Amniotic stem cell (primary cell): ENCODE data around the gene LRP8.
"Not testable (repeated sequence)": the region's sequence is repeated elsewhere in the genome, so short reads cannot be mapped to it uniquely, and the experiment has no call there.

Experiments used
- DNase-seq: peaks from one replicate; lab custom pipeline; 2025; lab: John Stamatoyannopoulos, UW

LRP8 gene

GRCh38 chr1:53210352-53210751 lies 117.5 kb downstream of the LRP8 start:
- DNase-seq, result no peak

DNA sequence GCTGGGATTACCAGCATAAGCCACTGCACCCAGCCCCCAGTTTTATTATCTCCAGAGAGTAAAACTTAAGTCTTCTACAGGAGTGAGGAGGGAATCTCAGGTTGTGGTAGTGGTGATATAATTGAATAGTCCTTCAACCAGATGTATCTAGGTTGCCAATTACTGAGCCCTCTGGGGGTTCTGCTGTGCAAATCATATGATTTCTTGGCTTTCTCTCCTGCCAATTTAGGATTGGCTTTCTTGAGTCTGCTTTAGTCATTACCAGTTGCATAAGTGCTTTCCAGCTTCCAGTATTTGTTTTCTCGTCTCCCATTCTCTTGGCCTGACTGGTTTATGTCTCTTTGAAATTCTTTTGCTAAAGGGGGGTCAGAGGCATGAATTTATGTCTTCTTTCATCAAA lies 120.1 kb downstream of the LRP8 start:
- DNase-seq, result no peak

DNA sequence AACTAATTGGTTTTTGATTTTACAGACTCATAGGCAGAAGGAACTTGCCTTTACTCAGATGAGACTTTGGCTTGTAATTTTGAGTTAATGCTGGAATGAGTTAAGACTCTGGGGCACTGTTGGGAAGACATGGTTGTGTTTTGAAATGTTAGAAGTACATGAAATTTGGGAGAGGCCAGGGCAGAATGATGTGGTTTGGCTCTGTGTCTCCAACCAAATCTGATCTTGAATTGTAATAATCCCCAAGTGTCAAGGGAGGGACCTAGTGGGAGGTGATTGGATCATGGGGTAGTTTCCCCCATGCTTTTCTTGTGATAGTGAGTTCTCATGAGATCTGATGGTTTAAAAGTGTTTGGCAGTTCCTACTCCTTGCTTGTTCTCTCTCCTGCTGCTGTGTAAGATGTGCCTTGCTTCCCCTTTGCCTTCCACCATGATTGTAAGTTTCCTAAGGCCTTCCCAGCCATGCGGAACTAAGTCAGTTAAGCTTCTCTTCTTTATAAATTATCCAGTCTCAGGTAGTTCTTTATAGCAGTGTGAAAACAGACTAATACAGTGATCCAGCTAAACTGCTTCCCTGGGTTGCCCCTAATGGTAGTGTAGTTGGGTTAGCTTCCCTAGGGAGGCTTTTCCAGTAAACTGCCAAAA lies 121.0 kb downstream of the LRP8 start:
- DNase-seq, result no peak

- DNase-seq, result not testable (repeated sequence)
These were observed 121.7 kb downstream of the LRP8 start for GRCh38 chr1:53206083-53206685.

DNA sequence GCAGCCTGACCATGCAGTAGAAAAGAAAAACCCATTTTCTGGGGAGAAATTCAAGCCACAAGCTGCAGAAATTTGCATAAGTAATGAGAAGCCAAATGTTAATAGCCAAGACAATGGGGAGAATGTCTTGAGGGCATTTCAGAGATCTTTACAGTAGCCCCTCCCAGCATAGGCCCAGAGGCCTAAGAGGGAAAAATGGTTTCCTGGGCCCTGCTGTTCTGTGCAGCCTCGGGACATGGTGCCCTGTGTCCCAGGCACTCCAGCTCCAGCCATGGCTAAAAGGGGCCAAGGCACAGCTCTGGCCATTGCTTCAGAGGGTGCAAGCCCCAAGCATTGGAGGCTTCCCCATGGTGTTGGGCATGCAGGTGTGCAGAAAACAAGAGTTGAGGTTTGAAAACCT lies 122.4 kb downstream of the LRP8 start:
- DNase-seq, result not testable (repeated sequence)

GRCh38 chr1:53203466-53203865 lies 124.4 kb downstream of the LRP8 start:
- DNase-seq, result no peak

DNA sequence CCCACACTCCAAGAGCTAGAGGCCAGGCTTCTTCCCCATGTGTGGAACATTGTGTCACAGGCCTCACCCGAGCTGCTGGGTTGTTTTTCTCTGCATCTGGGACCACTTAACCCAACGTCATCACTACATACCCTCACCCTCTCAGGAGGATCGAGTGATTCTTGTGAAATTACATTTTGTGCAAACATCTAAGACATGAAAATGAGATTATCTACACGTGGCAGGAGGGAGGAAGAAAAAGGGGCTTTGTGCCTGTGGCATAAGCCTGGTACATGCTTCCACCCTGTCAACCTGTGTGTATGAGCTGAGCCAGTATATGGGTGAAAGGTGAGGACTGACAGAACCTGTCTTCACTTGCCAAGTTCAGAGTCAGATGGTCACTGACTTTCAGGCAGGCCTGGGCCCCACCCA lies 129.6 kb downstream of the LRP8 start:
- no peak for DNase-seq

DNA sequence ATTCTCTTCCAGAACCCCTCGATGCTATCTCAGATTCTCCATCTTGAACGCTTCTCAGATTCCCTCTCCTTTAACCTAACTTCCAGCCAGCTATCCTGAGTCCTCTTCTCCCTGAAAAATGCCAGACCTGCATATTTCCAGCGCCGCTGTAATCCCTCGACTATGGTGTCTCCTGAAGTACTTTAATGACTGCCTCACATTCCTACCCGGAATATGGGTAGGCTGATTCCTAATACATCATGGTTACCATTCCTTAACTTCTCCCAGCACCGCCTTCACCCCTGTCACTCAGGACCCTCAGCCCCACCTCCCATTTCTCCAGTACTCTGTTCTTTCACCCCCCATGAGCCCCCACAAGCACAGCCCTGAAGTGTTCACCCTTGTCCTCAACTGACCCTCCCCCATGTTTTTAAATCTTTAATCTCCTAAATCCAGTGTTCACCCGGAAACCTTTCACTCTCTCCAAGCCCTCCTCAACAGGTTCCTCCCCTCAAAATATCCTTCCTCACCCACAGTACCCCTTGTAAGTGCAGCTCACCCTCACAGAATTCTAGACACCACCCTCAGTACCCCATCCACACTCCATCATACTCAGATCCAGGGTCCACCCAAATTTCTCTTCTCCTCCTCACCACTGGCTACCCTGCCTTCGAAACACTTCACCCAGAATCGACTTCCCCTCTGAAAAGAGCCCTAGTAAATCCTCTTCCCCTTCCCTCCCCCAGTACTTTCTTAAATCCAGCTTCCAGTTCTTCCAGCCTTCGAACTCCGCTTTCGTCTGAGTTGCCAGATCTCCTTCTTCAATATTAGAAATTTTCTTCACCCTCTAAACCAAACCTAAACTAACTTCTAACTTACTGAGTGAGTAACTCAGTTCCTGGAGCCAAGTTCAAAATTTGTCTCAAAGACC lies 130.3 kb downstream of the LRP8 start:
- no peak for DNase-seq

GRCh38 chr1:53196485-53197290 lies 131.2 kb downstream of the LRP8 start, which contains the start of gene CPT2:
TSS of gene CPT2 (plus strand) at chr1:53196824. CDS start at chr1:53196944, 120 bp downstream.
- peak; percentile 92 for DNase-seq

DNA sequence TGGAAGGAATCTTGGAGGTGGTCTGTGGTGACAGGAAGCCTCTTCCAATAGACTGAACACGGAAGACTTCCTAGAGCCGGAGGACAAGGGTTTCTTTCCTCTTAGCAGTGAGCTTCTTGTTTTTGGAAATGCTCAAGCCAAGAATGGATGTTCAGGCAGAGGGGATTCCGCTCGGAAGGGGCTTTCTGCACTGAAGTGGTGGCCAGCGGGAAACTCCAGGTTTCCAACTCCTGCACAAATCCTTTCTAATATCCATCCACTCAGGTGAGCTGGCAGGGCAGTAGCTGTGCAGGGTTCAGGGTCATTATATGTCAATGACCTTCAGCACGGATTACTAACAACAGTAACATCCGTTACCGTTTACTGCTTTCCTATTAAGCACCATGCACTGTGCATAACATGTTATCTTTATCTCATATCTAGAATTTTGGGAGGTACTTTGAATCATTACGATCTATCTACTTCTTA lies 131.8 kb downstream of the LRP8 start:
- no peak for DNase-seq

GRCh38 chr1:53195246-53196016 lies 132.4 kb downstream of the LRP8 start:
- DNase-seq, result no peak
